Heart left ventricle (tissue), 16 donors: Measurements from ENCODE around the gene DYNC1LI1. TPM values are rescaled to one million over a fixed set of nuclear protein-coding genes. Genes with fewer than 3 reads are reported as not detected.
"Not testable (repeated sequence)": the region's sequence is repeated elsewhere in the genome, so short reads cannot be mapped to it uniquely, and the experiment has no call there.

ENCODE experiments used
- ATAC-seq, 4 donors: fragments of 200-7000 bp; cut with Tn5 transposase; one replicate each; pipeline ENCODE4 v1.9.1; 2020 to 2022; ENCODE audit warnings: moderate library complexity in 4 of 4, mild to moderate bottlenecking in 3 of 4, moderate number of reproducible peaks in 1 of 4
- DNase-seq, 5 donors: peaks; one replicate each; pipeline ENCODE4 v3.0.0-alpha.2; 2020
- H3K27ac ChIP-seq, 12 donors: fragments of 200-600 bp; sonication (generic) in 4 of 12; one replicate each; pipeline versions ENCODE4 v1.5.0 to v1.8.0; 2016 to 2022; ENCODE audit warnings: mild to moderate bottlenecking in 2 of 12
- H3K27me3 ChIP-seq, 9 donors: fragments of 200-600 bp; sonication (generic) in 2 of 9; one replicate each; pipeline versions ENCODE4 v1.5.1 to v1.8.0; 2016 to 2022; ENCODE audit warnings: mild to moderate bottlenecking in 3 of 9
- H3K36me3 ChIP-seq, 9 donors: fragments of 200-600 bp; sonication (generic) in 2 of 9; one replicate each; pipeline versions ENCODE4 v1.5.0 to v1.8.0; 2018 to 2022; ENCODE audit warnings: mild to moderate bottlenecking in 2 of 9
- H3K4me1 ChIP-seq, 12 donors: fragments of 200-600 bp; sonication (generic) in 4 of 12; one replicate each; pipeline versions ENCODE4 v1.5.0 to v1.8.0; 2016 to 2022; ENCODE audit warnings: mild to moderate bottlenecking in 3 of 12
- H3K4me3 ChIP-seq, 12 donors: fragments of 200-600 bp; sonication (generic) in 4 of 12; one replicate each; pipeline versions ENCODE4 v1.5.0 to v1.8.0; 2017 to 2022; ENCODE audit warnings: mild to moderate bottlenecking in 9 of 12, moderate library complexity in 4 of 12
- H3K9me3 ChIP-seq, 12 donors: fragments of 200-600 bp; sonication (generic) in 4 of 12; one replicate each; pipeline versions ENCODE4 v1.5.0 to v1.8.0; 2016 to 2022; ENCODE audit warnings: mild to moderate bottlenecking in 1 of 12
- CTCF ChIP-seq, 12 donors: fragments of 200-600 bp; sonication (generic) in 4 of 12; IDR thresholded peaks; one replicate each; pipeline versions ENCODE4 v1.5.0 to v1.8.0; 2018 to 2022; ENCODE audit warnings: antibody characterized with exemption in 12 of 12, mild to moderate bottlenecking in 5 of 12
- POLR2A ChIP-seq, 2 donors: fragments of 450-650 bp; IDR thresholded peaks; one replicate each; pipeline ENCODE4 v1.6.1; 2017; ENCODE audit warnings: antibody characterized with exemption in 2 of 2, mild to moderate bottlenecking in 2 of 2, moderate library complexity in 2 of 2
- WGBS, 4 donors: extraction: QIAGEN DNeasy Blood & Tissue Kit in 2 of 4; methylation state at CpG; one replicate each; pipeline versions ENCODE4 v1.1.5 to v1.1.7; 2013 to 2018; 5-methylcytosine and 5-hydroxymethylcytosine counted together
- intact Hi-C, 10 donors: fragments of 100-400 bp; cut with DNase I; formaldehyde crosslinking; loops; one replicate each; pipeline versions ENCODE4 v1.11.1 to v1.14.2; 2022
- polyA plus RNA-seq, 2 donors: library from polyadenylated mRNA; stranded (reverse); fragments of 200-250 nt; gene quantifications; one replicate each; pipeline ENCODE4 v1.2.3, GENCODE V29; 2013
- total RNA-seq, 9 donors: library from RNA; depleted of rRNA in 2 of 9; stranded (reverse); fragments of >200 nt in 2 of 9; fragmentation: NEBNext Ultra II Directional in 3 of 9; extraction: Animal tissue kit (Norgen Biotek cat#: 25700) in 3 of 9; gene quantifications; one replicate each; pipeline versions ENCODE4 v1.1.0 to v1.2.4, GENCODE V29; 2016 to 2023
- donor health status: ischemic (EF 13 %, LVEDD 7.1; RV severe dilation, severe dysfunction).
- donor health status: healthy with polysubstance abuse.
- donor health status: DM: no; HTN: yes; CAD: no.
- donor health status: DM: no; HTN: no; CAD: no.
- donor health status: ischemic (EF 25% LVEDD 6.9; RV normal size, moderate dysfunction).
- donor health status: ischemic (EF 25% LVEDD 5.7; RV mildly dilated, moderate dysfunction).
- donor health status: healthy.
- donor health status: DM: yes; HTN: yes; CAD: no.
- donor health status: ischemic (EF 35%, LVEDD 5.7; RV mildly dilated, moderate dysfunction).
- donor health status: nonischemic (EF 11% LVEDD 7.7; RV severe dilation, severe dysfunction).
- donor health status: DM: yes; HTN: yes; CAD: no.
- donor health status: PGD.
- donor health status: ischemic (EF 29% LVEDD 5.4; RV normal size, mild dysfunction).
- donor health status: nonischemic (EF 23%, LVEDD 6.1; RV moderate dilation, normal function).

DYNC1LI1 gene
- total and polyA plus RNA-seq, 11 donors, result 28.8 to 65.0 (median 55.9) TPM

- Histone ChIP-seq H3K4me1 (peaks cover 0 to 8% (median 0%) of the 10 kb centered on the region in 12 donors), H3K36me3 (peaks cover 2 to 99% (median 91%) of the 10 kb centered on the region in 9 donors), H3K27ac (no peak overlapping the region), H3K4me3 (no peak overlapping the region), H3K9me3 (no peaks in the 10 kb centered on the region), H3K27me3 (no peaks in the 10 kb centered on the region)
- no peak for DNase-seq
- ATAC-seq, result no peak
- intact Hi-C loops, result no loop called here
- TF ChIP-seq CTCF (IDR thresholded peaks at IDR 0.05) (no peak), POLR2A (IDR thresholded peaks at IDR 0.05) (no peak)
These were observed 39.5 kb downstream of the DYNC1LI1 start for GRCh38 chr3:32531010-32531647.

- ATAC-seq, result no peak
- intact Hi-C loops, result no loop called here
- TF ChIP-seq CTCF (IDR thresholded peaks at IDR 0.05), result no peak
- no peak for TF ChIP-seq POLR2A (IDR thresholded peaks at IDR 0.05)
- peaks cover 0 to 74% (median 64%) of the 10 kb centered on the region in 9 donors for H3K36me3 ChIP-seq
- no peaks in the 10 kb centered on the region for H3K4me1 ChIP-seq
- no peaks in the 10 kb centered on the region for H3K27me3 ChIP-seq
- H3K4me3 ChIP-seq, result no peak overlapping the region
- H3K9me3 ChIP-seq, result peaks cover 0 to 10% (median 0%) of the 10 kb centered on the region in 12 donors
- H3K27ac ChIP-seq, result no peak overlapping the region
- DNase-seq, result no peak
These were observed 44.9 kb downstream of the DYNC1LI1 start for GRCh38 chr3:32525720-32526119.

- no peak for DNase-seq
- peaks cover 0 to 10% (median 0%) of the 10 kb centered on the region in 12 donors for H3K9me3 ChIP-seq
- no peaks in the 10 kb centered on the region for H3K27me3 ChIP-seq
- WGBS, 4 donors, result 69 to 75% (median 71%) methylated on average over 7 of the region's 7 CpGs
- ATAC-seq, result peak; percentile 24 to 80 (median 44)
- TF ChIP-seq CTCF (IDR thresholded peaks at IDR 0.05), result no peak
- TF ChIP-seq POLR2A (IDR thresholded peaks at IDR 0.05), result no peak
- peaks cover 0 to 53% (median 33%) of the 10 kb centered on the region in 9 donors for H3K36me3 ChIP-seq
- H3K27ac ChIP-seq, result no peak overlapping the region
- H3K4me3 ChIP-seq, result no peak overlapping the region
- intact Hi-C loops, result loop anchor here in 1 of 10 donors (5.0 kb wide), 1 partner anchor 35 kb away; no protein-coding TSS in a partner anchor
- H3K4me1 ChIP-seq, result no peaks in the 10 kb centered on the region
These were observed 48.0 kb downstream of the DYNC1LI1 start for GRCh38 chr3:32522682-32523081.

- H3K9me3 ChIP-seq, H3K4me3 ChIP-seq, H3K27ac ChIP-seq, H3K27me3 ChIP-seq, H3K4me1 ChIP-seq, ATAC-seq, DNase-seq: not testable (repeated sequence)
- intact Hi-C loops, result loop anchor here in 2 of 10 donors (10.0 kb wide), 2 partner anchors 56 to 416 kb away; partner anchors contain the start of gene DYNC1LI1 (in 1 of the 2)
- peaks cover 0 to 17% (median 0%) of the 10 kb centered on the region in 9 donors for H3K36me3 ChIP-seq
- WGBS, 4 donors, result 96 to 99% (median 98%) methylated on average over 5 of the region's 5 CpGs
These were observed 51.7 kb downstream of the DYNC1LI1 start for GRCh38 chr3:32518921-32519320.

- peaks cover 0 to 11% (median 0%) of the 10 kb centered on the region in 9 donors for H3K36me3 ChIP-seq
- not testable (repeated sequence) for H3K4me3 ChIP-seq, H3K27me3 ChIP-seq, ATAC-seq, H3K4me1 ChIP-seq, DNase-seq, H3K9me3 ChIP-seq
- peak overlapping the region in 1 of 12 donors; percentile 82 for H3K27ac ChIP-seq
- intact Hi-C loops, result loop anchor here in 2 of 10 donors (10.0 kb wide), 2 partner anchors 58 to 418 kb away; partner anchors contain the start of gene DYNC1LI1 (in 1 of the 2)
- 84 to 91% (median 89%) methylated on average over 9 of the region's 9 CpGs for WGBS, 4 donors
These were observed 53.9 kb downstream of the DYNC1LI1 start for GRCh38 chr3:32516751-32517150.
